Peyer's patch (tissue), 4 donors: ENCODE data around the gene SLC27A4.

Source experiments
- CTCF ChIP-seq, 6 experiments: fragments of 450-650 bp in 4 of 6; fragments of 200-600 bp in 2 of 6; sonication (generic) in 1 of 6; IDR thresholded peaks; one replicate each; pipeline ENCODE4 v1.5.1; 2017 to 2019; ENCODE audit warnings: antibody characterized with exemption in 6 of 6, mild to moderate bottlenecking in 3 of 6, moderate library complexity in 1 of 6
- POLR2A ChIP-seq, 2 donors: fragments of 450-650 bp; IDR thresholded peaks; one replicate each; pipeline ENCODE4 v1.5.1; 2017; ENCODE audit warnings: antibody characterized with exemption in 2 of 2, mild to moderate bottlenecking in 2 of 2, moderate library complexity in 2 of 2

DNA sequence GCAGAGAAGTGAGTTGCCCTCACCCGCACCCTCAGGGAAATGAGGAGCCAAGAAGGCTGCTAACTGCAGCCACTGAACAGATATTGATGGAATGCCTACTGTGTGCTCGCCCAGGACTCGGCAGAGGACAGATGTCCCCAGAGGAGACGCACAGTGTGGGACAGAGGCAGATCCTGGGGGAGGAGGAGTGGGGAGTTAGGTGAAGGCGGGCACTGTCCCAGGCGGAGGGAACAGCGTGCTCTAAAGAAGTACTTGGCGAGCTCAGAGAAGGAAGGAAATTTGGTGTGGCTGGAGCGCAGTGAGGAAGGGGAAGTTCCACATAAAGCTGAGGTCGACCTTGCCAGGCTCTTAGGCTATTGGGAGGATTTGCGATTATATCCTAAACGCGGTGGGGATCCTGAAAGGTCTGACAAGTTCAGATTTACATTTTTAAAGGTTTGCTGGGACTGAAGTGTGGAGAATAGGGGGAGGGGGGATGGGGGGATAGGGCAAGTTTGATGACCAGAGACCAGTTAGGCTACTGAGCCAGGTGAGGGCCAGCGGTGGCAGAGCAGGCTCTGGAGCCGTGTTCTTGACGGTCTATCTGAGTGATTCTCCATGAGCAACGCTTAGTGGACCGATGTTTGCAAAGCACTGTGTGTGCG lies 56.8 kb downstream of the SLC27A4 start:
- TF ChIP-seq CTCF (IDR thresholded peaks at IDR 0.05): no peak
- no peak for TF ChIP-seq POLR2A (IDR thresholded peaks at IDR 0.05)
